ENCODE measurements around the gene SBF2. TPM values are rescaled to one million over a fixed set of nuclear protein-coding genes. Genes with fewer than 3 reads are reported as not detected.
"Not testable (repeated sequence)": the region's sequence is repeated elsewhere in the genome, so short reads cannot be mapped to it uniquely, and the experiment has no call there.

SBF2 gene
- total RNA-seq, 2 donors from 2014 or later = 15.4 to 20.4 TPM

- Mint-ChIP-seq H3K9me3 (no peaks in the 10 kb centered on the region), H3K4me1 (ENCODE audit: low read depth in 2 of 2) (peaks cover 0 to 3% of the 10 kb centered on the region in 2 donors), H3K36me3 (no peaks in the 10 kb centered on the region), H3K4me3 (no peak overlapping the region), H3K27ac (no peak overlapping the region), H3K27me3 (no peaks in the 10 kb centered on the region)
- no peak for DNase-seq (ENCODE audit: low spot score)
- ATAC-seq = no peak
Observed at GRCh38 chr11:10247011-10247410, 47.0 kb downstream of the SBF2 start.

- Mint-ChIP-seq H3K27ac (no peak overlapping the region), H3K4me3 (no peak overlapping the region), H3K9me3 (no peaks in the 10 kb centered on the region), H3K36me3 (no peaks in the 10 kb centered on the region), H3K4me1 (ENCODE audit: low read depth in 2 of 2) (peaks cover 0 to 3% of the 10 kb centered on the region in 2 donors), H3K27me3 (no peaks in the 10 kb centered on the region)
- ATAC-seq (no peak), DNase-seq (ENCODE audit: low spot score) (no peak)
Observed at GRCh38 chr11:10243896-10244575, 50.0 kb downstream of the SBF2 start.

GRCh38 chr11:10236840-10237239, 57.2 kb downstream of the SBF2 start:
- no peak overlapping the region for H3K27ac Mint-ChIP-seq
- no peaks in the 10 kb centered on the region for H3K4me1 Mint-ChIP-seq (ENCODE audit: low read depth in 2 of 2)
- no peak overlapping the region for H3K4me3 Mint-ChIP-seq
- no peak for ATAC-seq
- no peaks in the 10 kb centered on the region for H3K36me3 Mint-ChIP-seq
- no peak for DNase-seq (ENCODE audit: low spot score)
- no peaks in the 10 kb centered on the region for H3K9me3 Mint-ChIP-seq
- H3K27me3 Mint-ChIP-seq = no peaks in the 10 kb centered on the region

- Mint-ChIP-seq H3K4me3 (no peak overlapping the region), H3K27ac (no peak overlapping the region), H3K4me1 (ENCODE audit: low read depth in 2 of 2) (no peaks in the 10 kb centered on the region), H3K27me3 (peaks cover 4 to 15% of the 10 kb centered on the region in 2 donors), H3K9me3 (peaks cover 5% of the 10 kb centered on the region), H3K36me3 (peaks cover 12% of the 10 kb centered on the region)
- ATAC-seq = no peak
- DNase-seq (ENCODE audit: low spot score) = no peak
Observed at GRCh38 chr11:10233581-10233980, 60.4 kb downstream of the SBF2 start.

- Mint-ChIP-seq H3K4me3 (no peak overlapping the region), H3K36me3 (peaks cover 12% of the 10 kb centered on the region), H3K9me3 (peaks cover 5% of the 10 kb centered on the region), H3K4me1 (ENCODE audit: low read depth in 2 of 2) (no peaks in the 10 kb centered on the region), H3K27me3 (peaks cover 4 to 15% of the 10 kb centered on the region in 2 donors), H3K27ac (no peak overlapping the region)
- DNase-seq (ENCODE audit: low spot score) = no peak
- ATAC-seq = no peak
Observed at GRCh38 chr11:10232756-10233155, 61.3 kb downstream of the SBF2 start.

GRCh38 chr11:10231803-10232202, 62.2 kb downstream of the SBF2 start:
- H3K9me3 Mint-ChIP-seq; H3K27ac Mint-ChIP-seq; DNase-seq (ENCODE audit: low spot score); ATAC-seq; H3K4me1 Mint-ChIP-seq (ENCODE audit: low read depth in 2 of 2); H3K4me3 Mint-ChIP-seq: not testable (repeated sequence)
- Mint-ChIP-seq H3K36me3 (peaks cover 12% of the 10 kb centered on the region), H3K27me3 (peaks cover 4 to 15% of the 10 kb centered on the region in 2 donors)

GRCh38 chr11:10225553-10225952, 68.5 kb downstream of the SBF2 start:
- ATAC-seq (no peak), DNase-seq (ENCODE audit: low spot score) (no peak)
- Mint-ChIP-seq H3K4me3 (no peak overlapping the region), H3K4me1 (ENCODE audit: low read depth in 2 of 2) (peaks cover 0 to 5% of the 10 kb centered on the region in 2 donors), H3K36me3 (peaks cover 7% of the 10 kb centered on the region), H3K27ac (no peak overlapping the region), H3K27me3 (peaks cover 4 to 8% of the 10 kb centered on the region in 2 donors), H3K9me3 (peaks cover 5% of the 10 kb centered on the region)

GRCh38 chr11:10222399-10222798, 71.6 kb downstream of the SBF2 start:
- Mint-ChIP-seq H3K4me3 (no peak overlapping the region), H3K4me1 (ENCODE audit: low read depth in 2 of 2) (peaks cover 0 to 7% of the 10 kb centered on the region in 2 donors), H3K27ac (no peak overlapping the region), H3K9me3 (no peaks in the 10 kb centered on the region), H3K36me3 (peaks cover 5% of the 10 kb centered on the region), H3K27me3 (no peaks in the 10 kb centered on the region)
- no peak for ATAC-seq
- DNase-seq (ENCODE audit: low spot score) = no peak

- H3K4me3 Mint-ChIP-seq = no peak overlapping the region
- no peaks in the 10 kb centered on the region for H3K27me3 Mint-ChIP-seq
- DNase-seq (ENCODE audit: low spot score) = no peak
- no peak overlapping the region for H3K27ac Mint-ChIP-seq
- no peaks in the 10 kb centered on the region for H3K9me3 Mint-ChIP-seq
- peaks cover 5% of the 10 kb centered on the region for H3K36me3 Mint-ChIP-seq
- no peak for ATAC-seq
- peaks cover 0 to 7% of the 10 kb centered on the region in 2 donors for H3K4me1 Mint-ChIP-seq (ENCODE audit: low read depth in 2 of 2)
Observed at GRCh38 chr11:10221342-10221741, 72.7 kb downstream of the SBF2 start.

GRCh38 chr11:10211470-10211869, 82.5 kb downstream of the SBF2 start:
- no peaks in the 10 kb centered on the region for H3K36me3 Mint-ChIP-seq
- H3K27ac Mint-ChIP-seq = no peak overlapping the region
- ATAC-seq (no peak), DNase-seq (ENCODE audit: low spot score) (no peak)
- H3K4me1 Mint-ChIP-seq (ENCODE audit: low read depth in 2 of 2) = no peaks in the 10 kb centered on the region
- H3K4me3 Mint-ChIP-seq = no peak overlapping the region
- H3K27me3 Mint-ChIP-seq = peaks cover 0 to 2% of the 10 kb centered on the region in 2 donors
- H3K9me3 Mint-ChIP-seq = no peaks in the 10 kb centered on the region

GRCh38 chr11:10209326-10209725, 84.7 kb downstream of the SBF2 start:
- Mint-ChIP-seq H3K4me1 (ENCODE audit: low read depth in 2 of 2) (no peaks in the 10 kb centered on the region), H3K36me3 (no peaks in the 10 kb centered on the region), H3K27ac (no peak overlapping the region), H3K9me3 (no peaks in the 10 kb centered on the region), H3K27me3 (peaks cover 0 to 5% of the 10 kb centered on the region in 2 donors), H3K4me3 (no peak overlapping the region)
- no peak for ATAC-seq
- DNase-seq (ENCODE audit: low spot score) = no peak

GRCh38 chr11:10208131-10208575, 85.9 kb downstream of the SBF2 start:
- Mint-ChIP-seq H3K27me3 (peaks cover 0 to 5% of the 10 kb centered on the region in 2 donors), H3K27ac (no peak overlapping the region), H3K4me1 (ENCODE audit: low read depth in 2 of 2) (no peaks in the 10 kb centered on the region), H3K36me3 (peaks cover 5% of the 10 kb centered on the region), H3K9me3 (peaks cover 3% of the 10 kb centered on the region), H3K4me3 (no peak overlapping the region)
- no peak for ATAC-seq
- DNase-seq (ENCODE audit: low spot score) = no peak

- H3K4me1 Mint-ChIP-seq (ENCODE audit: low read depth in 2 of 2) = no peaks in the 10 kb centered on the region
Observed at GRCh38 chr11:10205928-10206327, 88.1 kb downstream of the SBF2 start.

GRCh38 chr11:10204021-10204420, 90.0 kb downstream of the SBF2 start:
- peaks cover 0 to 5% of the 10 kb centered on the region in 2 donors for H3K27me3 Mint-ChIP-seq
- DNase-seq (ENCODE audit: low spot score) (no peak), ATAC-seq (no peak)
- H3K27ac Mint-ChIP-seq = no peak overlapping the region
- H3K4me1 Mint-ChIP-seq (ENCODE audit: low read depth in 2 of 2) = no peaks in the 10 kb centered on the region
- peaks cover 3% of the 10 kb centered on the region for H3K9me3 Mint-ChIP-seq
- H3K36me3 Mint-ChIP-seq = peaks cover 10% of the 10 kb centered on the region
- H3K4me3 Mint-ChIP-seq = no peak overlapping the region

More at GRCh38 chr11:10205928-10206327, 88.1 kb downstream of the SBF2 start:
- Mint-ChIP-seq H3K9me3 (peaks cover 3% of the 10 kb centered on the region), H3K27me3 (peaks cover 0 to 5% of the 10 kb centered on the region in 2 donors), H3K27ac (no peak overlapping the region), H3K36me3 (peaks cover 10% of the 10 kb centered on the region), H3K4me3 (no peak overlapping the region)
- no peak for DNase-seq (ENCODE audit: low spot score)
- no peak for ATAC-seq

- Mint-ChIP-seq H3K27ac (no peak overlapping the region), H3K27me3 (peaks cover 0 to 5% of the 10 kb centered on the region in 2 donors), H3K4me3 (no peak overlapping the region)
Observed at GRCh38 chr11:10201343-10201742, 92.7 kb downstream of the SBF2 start.

More at GRCh38 chr11:10201343-10201742, 92.7 kb downstream of the SBF2 start:
- DNase-seq (ENCODE audit: low spot score) = no peak
- H3K9me3 Mint-ChIP-seq = peaks cover 3% of the 10 kb centered on the region
- no peak for ATAC-seq
- peaks cover 10% of the 10 kb centered on the region for H3K36me3 Mint-ChIP-seq
- no peaks in the 10 kb centered on the region for H3K4me1 Mint-ChIP-seq (ENCODE audit: low read depth in 2 of 2)

All from natural killer cell treated with Interleukin-12 subunit alpha and Interleukin-12 subunit beta and Interleukin-15 and Interleukin-18, amount 100 ng/mL, for 72 hours (primary cell).